Measurements from ENCODE around the gene MARCHF10.
A peak's percentile ranks its signal among the peaks of the same experiment; 100 is the strongest.
"Not testable (repeated sequence)": the region's sequence is repeated elsewhere in the genome, so short reads cannot be mapped to it uniquely, and the experiment has no call there.

The MARCHF10 gene

GRCh38 chr17:62693616-62694409 lies 114.3 kb downstream of the MARCHF10 start:
- no peak for DNase-seq

DNA sequence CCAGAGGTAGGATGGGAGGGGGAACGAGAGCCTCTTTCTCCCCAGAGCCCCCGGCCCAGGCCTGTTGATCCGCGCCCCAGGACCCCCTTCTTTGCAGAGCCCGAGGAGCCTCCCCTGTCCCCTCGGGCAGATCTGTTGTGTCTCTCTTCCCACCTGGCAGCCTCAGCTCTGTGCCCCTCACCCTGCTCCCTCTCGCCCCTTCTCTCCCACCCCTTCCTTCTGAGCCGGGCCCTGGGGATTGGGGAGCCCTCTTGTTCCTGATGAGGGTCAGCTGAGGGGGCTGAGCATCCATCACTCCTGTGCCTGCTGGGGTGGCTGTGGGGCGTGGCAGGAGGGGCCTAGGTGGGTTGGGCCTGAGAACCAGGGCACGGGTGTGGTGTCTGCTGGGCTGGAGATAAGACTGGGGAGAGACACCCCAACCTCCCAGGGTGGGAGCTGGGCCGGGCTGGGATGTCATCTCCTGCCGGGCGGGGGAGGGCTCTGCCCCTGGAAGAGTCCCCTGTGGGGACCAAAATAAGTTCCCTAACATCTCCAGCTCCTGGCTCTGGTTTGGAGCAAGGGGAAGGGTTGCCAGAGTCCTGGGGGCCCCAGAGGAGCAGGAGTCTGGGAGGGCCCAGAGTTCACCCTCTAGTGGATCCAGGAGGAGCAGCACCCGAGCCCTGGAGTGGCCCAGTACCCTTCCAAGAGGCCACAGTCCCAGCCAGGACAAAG lies 115.2 kb downstream of the MARCHF10 start:
- DNase-seq = no peak

- DNase-seq = no peak
Measured at GRCh38 chr17:62692159-62692651, 115.9 kb downstream of the MARCHF10 start.

DNA sequence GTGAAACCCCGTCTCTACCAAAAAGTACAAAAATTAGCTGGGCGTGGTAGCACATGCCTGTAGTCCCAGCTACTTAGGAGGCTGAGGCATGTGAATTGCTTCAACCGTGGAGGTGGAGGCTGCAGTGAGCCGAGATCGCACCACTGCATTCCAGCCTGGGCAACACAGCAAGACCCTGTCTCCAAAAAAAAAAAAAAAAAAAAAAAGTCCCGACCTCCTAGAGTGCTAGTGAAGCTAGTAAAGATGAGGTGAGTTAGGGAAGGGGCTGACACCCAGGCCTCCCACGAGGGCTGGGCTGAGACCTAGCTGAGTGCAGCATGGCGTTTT lies 116.6 kb downstream of the MARCHF10 start:
- not testable (repeated sequence) for DNase-seq

GRCh38 chr17:62690168-62690897 lies 117.8 kb downstream of the MARCHF10 start:
- DNase-seq = peak in 1 of 2 experiments; percentile 11

DNA sequence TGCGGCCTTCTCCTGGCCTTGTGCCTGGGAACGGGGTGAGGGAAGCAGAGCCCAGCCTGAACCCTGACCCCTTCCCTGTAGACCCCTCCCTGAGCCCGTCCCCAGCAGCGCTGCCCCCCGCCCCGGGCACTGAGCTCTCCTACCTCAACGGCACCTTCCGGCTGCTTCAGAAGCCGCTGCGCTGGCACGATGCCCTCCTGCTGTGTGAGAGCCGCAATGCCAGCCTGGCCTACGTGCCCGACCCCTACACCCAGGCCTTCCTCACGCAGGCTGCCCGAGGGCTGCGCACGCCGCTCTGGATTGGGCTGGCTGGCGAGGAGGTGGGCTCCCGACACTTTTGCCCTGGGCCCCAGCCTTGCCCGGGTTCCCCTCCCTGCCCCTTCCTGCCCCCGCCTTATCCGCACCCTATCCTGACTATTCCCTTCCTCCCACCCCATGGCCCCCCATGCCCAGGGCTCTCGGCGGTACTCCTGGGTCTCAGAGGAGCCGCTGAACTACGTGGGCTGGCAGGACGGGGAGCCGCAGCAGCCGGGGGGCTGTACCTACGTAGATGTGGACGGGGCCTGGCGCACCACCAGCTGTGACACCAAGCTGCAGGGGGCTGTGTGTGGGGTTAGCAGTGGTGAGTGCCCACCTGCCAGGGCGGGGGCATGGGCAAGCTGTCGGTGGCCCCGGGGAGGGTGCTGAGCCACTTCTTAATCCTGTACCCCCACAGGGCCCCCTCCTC lies 118.5 kb downstream of the MARCHF10 start:
- no peak for DNase-seq

GRCh38 chr17:62688398-62689160 lies 119.5 kb downstream of the MARCHF10 start:
- DNase-seq = no peak

DNA sequence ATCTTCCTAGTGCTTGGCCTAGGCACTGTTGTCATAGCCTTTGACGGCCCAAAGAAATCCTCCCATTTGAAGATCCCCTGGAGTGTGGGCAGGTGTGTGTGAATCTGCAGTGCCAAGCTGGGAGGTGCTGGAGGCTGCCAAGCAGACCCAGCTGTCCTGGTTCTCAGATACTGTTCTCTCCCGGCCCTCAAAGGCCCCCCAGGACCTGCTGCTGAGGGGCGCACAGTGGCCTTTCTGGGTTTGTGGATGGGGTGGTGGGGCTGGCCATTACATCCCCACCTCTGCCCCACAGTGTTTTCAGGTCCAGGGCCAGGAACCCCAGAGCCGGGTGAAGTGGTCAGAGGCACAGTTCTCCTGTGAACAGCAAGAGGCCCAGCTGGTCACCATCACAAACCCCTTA lies 120.1 kb downstream of the MARCHF10 start:
- no peak for DNase-seq

DNA sequence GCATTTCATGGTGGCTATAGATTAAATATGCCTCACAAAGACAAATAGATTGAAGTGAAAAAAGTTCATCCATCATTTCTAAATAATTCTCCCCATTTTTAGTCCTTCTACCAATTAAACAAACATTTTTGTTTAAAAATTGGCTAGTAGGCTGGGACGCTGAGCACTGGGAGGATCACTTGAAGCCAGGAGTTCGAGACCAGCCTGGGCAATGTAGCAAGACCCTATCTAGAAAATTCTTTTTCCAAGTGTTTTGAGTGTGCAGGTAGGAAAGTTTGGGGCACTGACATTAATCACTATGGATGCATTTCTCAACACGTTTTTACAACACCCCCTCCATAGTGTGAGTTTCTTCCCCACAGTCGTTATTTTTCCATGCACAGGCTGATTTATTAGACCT lies 123.9 kb downstream of the MARCHF10 start:
- no peak for DNase-seq

DNA sequence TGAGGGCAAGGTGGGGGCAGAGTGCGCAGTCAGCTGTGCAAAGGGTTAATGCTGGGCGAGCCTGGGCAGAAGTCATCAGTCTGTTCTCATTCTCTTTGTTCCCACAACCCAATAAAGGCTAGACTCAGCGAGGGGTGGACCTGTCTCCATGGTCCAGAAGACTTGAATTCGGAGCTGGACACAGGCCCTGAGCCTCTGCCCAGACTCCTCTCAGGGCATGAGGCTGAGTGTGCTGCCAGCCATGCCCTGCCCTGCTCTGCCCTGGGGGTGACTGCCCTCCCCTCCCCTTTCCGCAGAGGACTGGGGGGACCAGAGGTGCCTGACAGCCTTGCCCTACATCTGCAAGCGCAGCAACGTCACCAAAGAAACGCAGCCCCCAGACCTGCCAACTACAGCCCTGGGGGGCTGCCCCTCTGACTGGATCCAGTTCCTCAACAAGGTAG lies 126.2 kb downstream of the MARCHF10 start:
- no peak for DNase-seq

- no peak for DNase-seq
Measured at GRCh38 chr17:62681061-62681938, 126.8 kb downstream of the MARCHF10 start.

GRCh38 chr17:62680541-62681052 lies 127.5 kb downstream of the MARCHF10 start:
- DNase-seq = no peak

DNA sequence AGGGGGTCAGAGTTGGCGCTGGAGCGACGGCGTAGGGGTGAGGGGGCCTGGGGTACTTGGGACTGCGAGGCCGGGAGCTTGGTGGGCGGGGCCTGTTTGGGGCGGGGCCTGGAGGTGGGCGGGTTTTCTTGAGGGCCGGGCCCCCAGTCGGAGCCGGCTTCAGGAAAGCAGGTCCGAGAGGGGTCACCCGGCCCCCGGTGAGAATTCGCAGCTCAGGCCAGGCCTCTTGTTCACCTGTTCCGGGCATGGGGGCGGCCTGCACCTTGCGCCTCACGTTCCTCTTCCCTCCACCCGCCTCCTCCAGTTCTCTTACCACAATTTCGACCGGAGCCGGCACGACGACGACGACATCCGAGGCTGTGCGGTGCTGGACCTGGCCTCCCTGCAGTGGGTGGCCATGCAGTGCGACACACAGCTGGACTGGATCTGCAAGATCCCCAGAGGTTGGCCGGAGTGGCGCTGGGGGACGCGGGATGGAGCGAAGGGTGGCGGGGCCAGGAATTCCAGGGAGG lies 128.2 kb downstream of the MARCHF10 start:
- DNase-seq = no peak

GRCh38 chr17:62678214-62678919 lies 129.7 kb downstream of the MARCHF10 start:
- no peak for DNase-seq

GRCh38 chr17:62676952-62677596 lies 131.0 kb downstream of the MARCHF10 start:
- no peak for DNase-seq

- no peak for DNase-seq
Measured at GRCh38 chr17:62676231-62676943, 131.7 kb downstream of the MARCHF10 start.

DNA sequence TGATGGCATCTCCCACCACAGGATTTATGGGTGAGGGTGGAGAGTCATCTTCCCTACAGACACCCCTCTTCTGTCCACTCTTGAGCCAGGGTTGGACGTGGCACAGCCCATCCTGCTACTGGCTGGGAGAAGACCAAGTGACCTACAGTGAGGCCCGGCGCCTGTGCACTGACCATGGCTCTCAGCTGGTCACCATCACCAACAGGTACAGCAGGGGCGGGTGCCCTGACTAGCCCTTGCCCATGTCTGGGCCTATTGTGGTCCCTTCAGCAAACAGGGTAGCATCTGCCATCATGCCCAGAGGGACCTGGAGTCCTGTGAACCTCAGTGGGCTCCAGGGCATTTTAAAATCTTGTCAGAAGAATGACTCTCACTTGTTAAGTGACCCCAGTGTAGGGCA lies 132.4 kb downstream of the MARCHF10 start:
- no peak for DNase-seq

- no peak for DNase-seq
Measured at GRCh38 chr17:62675260-62675659, 132.9 kb downstream of the MARCHF10 start.

DNA sequence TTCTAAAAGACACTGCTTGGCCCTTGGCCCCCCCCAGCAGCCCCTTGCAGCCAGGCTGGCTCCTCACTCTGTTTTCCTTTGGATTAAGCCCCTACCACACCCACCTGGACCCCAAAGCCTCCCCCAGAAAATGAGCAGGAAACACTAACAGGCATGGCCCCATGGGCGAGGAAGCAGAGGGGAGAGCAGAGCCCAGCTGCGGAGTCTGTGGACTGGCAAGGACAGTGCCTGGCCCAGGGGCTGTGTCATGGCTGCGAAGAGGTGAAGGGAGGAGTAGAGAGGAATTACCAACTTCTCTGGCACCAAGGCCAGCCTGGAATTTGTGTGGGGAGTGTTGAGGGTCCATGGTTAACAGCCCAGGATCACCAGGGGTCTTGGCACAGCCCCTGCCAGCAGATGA lies 133.3 kb downstream of the MARCHF10 start:
- DNase-seq = no peak
